Ascending aorta (tissue), 2 donors: ENCODE results near the gene WDR62. TPM values are rescaled to one million over a fixed set of nuclear protein-coding genes. Genes with fewer than 3 reads are reported as not detected.
"Not testable (repeated sequence)": the region's sequence is repeated elsewhere in the genome, so short reads cannot be mapped to it uniquely, and the experiment has no call there.

Experiments
- DNase-seq, 2 donors: peaks; one replicate each; pipeline ENCODE4 v3.0.0-alpha.2; 2019; ENCODE audit warnings: low spot score in 2 of 2
- H3K27ac ChIP-seq, 2 donors: fragments of 200-600 bp; sonication (generic); one replicate each; pipeline ENCODE4 v1.5.1; 2016 to 2017; ENCODE audit warnings: mild to moderate bottlenecking in 1 of 2
- H3K27me3 ChIP-seq: fragments of 200-600 bp; sonication (generic); one replicate; pipeline ENCODE4 v1.5.1; 2017
- H3K36me3 ChIP-seq, 2 donors: fragments of 200-600 bp; sonication (generic); one replicate each; pipeline ENCODE4 v1.5.1; 2016
- H3K4me1 ChIP-seq, 2 donors: fragments of 200-600 bp; sonication (generic); one replicate each; pipeline ENCODE4 v1.5.1; 2016 to 2017; ENCODE audit warnings: mild to moderate bottlenecking in 1 of 2
- H3K4me3 ChIP-seq, 2 donors: fragments of 200-600 bp; sonication (generic); one replicate each; pipeline ENCODE4 v1.5.1; 2016 to 2017; ENCODE audit warnings: mild to moderate bottlenecking in 1 of 2
- H3K9me3 ChIP-seq, 2 donors: fragments of 200-600 bp; sonication (generic); one replicate each; pipeline ENCODE4 v1.5.1; 2016
- intact Hi-C: fragments of 100-400 bp; cut with DNase I; formaldehyde crosslinking; loops from one replicate; pipeline ENCODE4 v1.15.1; 2023
- total RNA-seq: library from RNA; depleted of rRNA; stranded (reverse); fragments of >200 nt; gene quantifications from one replicate; pipeline ENCODE4 v1.1.0, GENCODE V29; 2016
- TF ChIP-seq, protein P1 (sequence below), 3 experiments: fragments of 200-600 bp in 2 of 3; fragments of 450-650 bp in 1 of 3; sonication (generic) in 2 of 3; IDR thresholded peaks; one replicate each; pipeline ENCODE4 v1.5.1; 2016 to 2019; ENCODE audit warnings: antibody characterized with exemption in 3 of 3, mild to moderate bottlenecking in 1 of 3, moderate library complexity in 1 of 3

Gene WDR62
- total RNA-seq, 1 donor from 2014 or later = not detected

- DNase-seq = no peak
- H3K36me3 ChIP-seq = peaks cover 11 to 20% of the 10 kb centered on the region in 2 donors
- intact Hi-C loops = loop anchor here (5.0 kb wide), 1 partner anchor 34 kb away; the partner anchor contains the start of gene SDHAF1
- H3K27me3 ChIP-seq = no peaks in the 10 kb centered on the region
- H3K4me1 ChIP-seq = peaks cover 0 to 4% of the 10 kb centered on the region in 2 donors
- H3K27ac ChIP-seq = peak overlapping the region in 1 of 2 donors; percentile 85
- H3K4me3 ChIP-seq = peak overlapping the region in 1 of 2 donors; percentile 95
- TF ChIP-seq, protein P1, sequence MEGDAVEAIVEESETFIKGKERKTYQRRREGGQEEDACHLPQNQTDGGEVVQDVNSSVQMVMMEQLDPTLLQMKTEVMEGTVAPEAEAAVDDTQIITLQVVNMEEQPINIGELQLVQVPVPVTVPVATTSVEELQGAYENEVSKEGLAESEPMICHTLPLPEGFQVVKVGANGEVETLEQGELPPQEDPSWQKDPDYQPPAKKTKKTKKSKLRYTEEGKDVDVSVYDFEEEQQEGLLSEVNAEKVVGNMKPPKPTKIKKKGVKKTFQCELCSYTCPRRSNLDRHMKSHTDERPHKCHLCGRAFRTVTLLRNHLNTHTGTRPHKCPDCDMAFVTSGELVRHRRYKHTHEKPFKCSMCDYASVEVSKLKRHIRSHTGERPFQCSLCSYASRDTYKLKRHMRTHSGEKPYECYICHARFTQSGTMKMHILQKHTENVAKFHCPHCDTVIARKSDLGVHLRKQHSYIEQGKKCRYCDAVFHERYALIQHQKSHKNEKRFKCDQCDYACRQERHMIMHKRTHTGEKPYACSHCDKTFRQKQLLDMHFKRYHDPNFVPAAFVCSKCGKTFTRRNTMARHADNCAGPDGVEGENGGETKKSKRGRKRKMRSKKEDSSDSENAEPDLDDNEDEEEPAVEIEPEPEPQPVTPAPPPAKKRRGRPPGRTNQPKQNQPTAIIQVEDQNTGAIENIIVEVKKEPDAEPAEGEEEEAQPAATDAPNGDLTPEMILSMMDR (IDR thresholded peaks at IDR 0.05) = no peak
- no peaks in the 10 kb centered on the region for H3K9me3 ChIP-seq
Measured at GRCh38 chr19:36031308-36031707, 23.4 kb upstream of the WDR62 start.

DNA sequence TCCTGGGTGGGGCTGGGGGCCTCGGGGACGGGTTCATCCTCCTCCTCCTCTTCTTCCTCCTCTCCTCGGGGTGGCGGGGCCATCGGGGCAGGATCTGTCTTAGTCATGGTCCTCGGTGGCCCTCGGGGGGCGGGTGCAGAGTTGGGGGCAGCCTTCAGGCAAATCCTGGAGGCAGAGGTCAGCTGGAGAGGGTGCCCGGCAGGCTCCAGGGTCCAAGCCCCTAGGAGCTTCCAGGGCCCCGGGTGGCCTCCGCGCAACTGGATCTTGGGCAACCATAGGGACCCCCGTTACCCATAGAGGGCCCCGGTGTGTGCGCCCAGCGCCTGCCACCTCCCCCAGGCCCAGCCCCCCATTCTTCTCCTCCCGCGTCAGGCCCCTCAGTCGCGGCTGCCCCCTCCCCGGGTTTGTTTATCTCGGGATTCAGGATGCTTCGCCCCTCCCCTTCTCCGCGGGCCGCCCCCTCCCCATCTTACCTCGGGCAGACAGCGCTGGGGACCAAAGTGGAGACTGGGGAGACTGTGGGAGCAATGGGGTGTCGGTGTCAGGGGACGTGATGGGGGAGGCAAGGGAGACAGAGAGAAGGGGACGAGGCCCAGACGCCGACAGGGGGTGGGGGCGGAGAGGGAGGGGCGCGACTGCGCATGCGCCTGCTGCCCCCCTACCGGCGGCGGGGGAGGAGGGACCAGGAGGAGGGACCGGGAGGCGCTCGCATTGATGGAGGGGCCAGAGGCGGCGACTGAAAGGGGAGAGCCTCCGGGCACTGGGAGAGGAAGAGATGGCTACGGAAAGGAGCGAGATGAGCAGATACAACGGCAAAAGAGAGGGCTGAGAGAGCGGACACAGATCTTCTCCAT lies 22.2 kb upstream of the WDR62 start, which contains the start of gene CLIP3:
TSS of gene CLIP3 (minus strand) at position 623 of the 854 bp plus-strand sequence. CDS start at position 107, 516 bp downstream.
- no peaks in the 10 kb centered on the region for H3K9me3 ChIP-seq
- peak within 1 kb of the TSS; percentile 67 to 95 for H3K4me3 ChIP-seq
- H3K36me3 ChIP-seq = peaks cover 0 to 8% of the 10 kb centered on the region in 2 donors
- intact Hi-C loops = loop anchor here (1.0 to 5.0 kb wide), 3 partner anchors 18 to 35 kb away; partner anchors contain the start of genes ALKBH6, SDHAF1, THAP8 and WDR62
- H3K27ac ChIP-seq = peak within 1 kb of the TSS; percentile 75 to 85
- no peaks in the 10 kb centered on the region for H3K27me3 ChIP-seq
- DNase-seq = peak; percentile 12 to 81
- peaks cover 0 to 4% of the 10 kb centered on the region in 2 donors for H3K4me1 ChIP-seq
- TF ChIP-seq, protein P1 (IDR thresholded peaks at IDR 0.05) = no peak

DNA sequence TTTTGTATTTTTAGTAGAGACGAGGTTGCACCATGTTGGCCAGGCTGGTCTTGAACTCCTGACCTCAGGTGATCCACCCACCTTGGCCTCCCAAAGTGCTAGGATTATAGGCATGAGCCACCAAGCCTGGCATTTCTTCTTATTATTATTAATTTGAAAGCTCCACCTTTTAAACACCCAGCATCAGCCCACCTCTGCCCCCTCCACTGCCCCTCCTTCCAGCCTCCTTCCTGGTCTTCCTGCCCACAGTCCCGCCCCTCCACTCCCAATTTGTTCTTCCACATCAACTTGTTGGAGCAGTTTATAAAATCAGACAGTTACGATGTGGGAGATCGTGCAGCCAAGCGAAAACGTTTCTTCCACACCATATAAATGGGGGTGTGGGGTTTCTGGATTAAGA lies 14.2 kb upstream of the WDR62 start:
- peaks cover 3 to 5% of the 10 kb centered on the region in 2 donors for H3K36me3 ChIP-seq
- no peak for DNase-seq
- no peaks in the 10 kb centered on the region for H3K4me1 ChIP-seq
- no peak overlapping the region for H3K4me3 ChIP-seq
- H3K9me3 ChIP-seq = no peaks in the 10 kb centered on the region
- TF ChIP-seq, protein P1 (IDR thresholded peaks at IDR 0.05) = no peak
- H3K27ac ChIP-seq = no peak overlapping the region
- H3K27me3 ChIP-seq = no peaks in the 10 kb centered on the region
- intact Hi-C loops = no loop called here

DNA sequence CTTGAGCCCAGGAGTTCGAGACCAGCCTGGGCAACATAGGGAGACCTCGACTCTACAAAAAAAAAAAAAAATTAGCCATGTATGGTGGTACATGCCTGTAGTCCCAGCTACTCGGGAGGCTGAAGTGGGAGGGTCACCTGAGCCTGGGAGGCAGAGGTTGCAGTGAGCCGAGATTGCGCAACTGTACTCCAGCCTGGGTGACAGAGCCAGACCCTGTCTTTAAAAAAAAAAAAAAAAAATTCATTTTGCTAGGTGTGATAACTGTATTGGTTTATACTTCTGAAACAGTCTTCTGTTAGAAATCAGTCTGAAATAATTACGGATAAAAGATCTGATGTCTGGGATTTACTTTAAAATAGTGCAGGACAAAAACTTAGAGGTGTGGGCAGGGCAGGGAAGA lies 13.6 kb upstream of the WDR62 start:
- intact Hi-C loops, H3K36me3 ChIP-seq, H3K27ac ChIP-seq, H3K4me1 ChIP-seq, H3K27me3 ChIP-seq, H3K4me3 ChIP-seq, DNase-seq, H3K9me3 ChIP-seq: not testable (repeated sequence)

DNA sequence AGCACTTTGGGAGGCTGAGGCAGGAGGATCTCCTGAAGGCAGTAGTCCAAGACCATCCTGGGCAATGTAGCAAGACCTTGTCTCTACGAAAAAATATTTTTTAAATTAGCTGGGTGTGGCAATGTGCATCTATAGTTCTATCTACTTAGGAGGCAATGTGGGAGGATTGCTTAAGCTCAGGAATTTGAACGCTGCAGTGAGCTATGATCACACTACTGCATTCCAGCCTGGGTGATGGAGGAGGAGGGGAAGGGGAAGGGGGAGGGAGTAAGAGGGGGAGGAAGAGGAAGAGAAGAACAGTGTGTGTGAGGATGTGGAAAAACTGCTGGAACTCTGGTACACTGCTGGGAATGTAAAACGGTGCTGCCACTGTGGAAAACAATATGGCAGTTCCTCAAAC lies 12.9 kb upstream of the WDR62 start:
- intact Hi-C loops = no loop called here
- H3K27me3 ChIP-seq = no peaks in the 10 kb centered on the region
- H3K4me1 ChIP-seq = no peaks in the 10 kb centered on the region
- TF ChIP-seq, protein P1 (IDR thresholded peaks at IDR 0.05) = no peak
- H3K27ac ChIP-seq = no peak overlapping the region
- H3K36me3 ChIP-seq = peaks cover 3 to 5% of the 10 kb centered on the region in 2 donors
- no peak for DNase-seq
- H3K9me3 ChIP-seq = no peaks in the 10 kb centered on the region
- no peak overlapping the region for H3K4me3 ChIP-seq

DNA sequence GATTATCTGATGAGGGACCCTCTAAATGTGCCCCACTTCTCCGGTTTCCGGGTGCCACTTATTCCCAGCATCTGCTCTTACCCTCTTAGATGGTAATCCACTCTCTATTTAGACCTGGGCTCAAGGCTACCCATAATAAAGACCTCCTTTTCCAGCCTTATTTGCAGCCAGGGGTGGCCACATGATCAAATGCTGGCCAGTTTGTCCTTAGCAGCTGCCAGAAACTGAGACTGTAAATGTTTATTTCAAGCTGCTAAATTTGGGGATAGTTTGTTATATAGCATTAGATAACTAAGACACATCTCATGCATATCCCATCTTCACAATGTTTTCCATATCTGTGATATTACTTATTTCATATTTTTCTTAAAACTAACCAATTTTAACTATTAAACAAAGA lies 10.7 kb upstream of the WDR62 start:
- Histone ChIP-seq H3K9me3 (no peaks in the 10 kb centered on the region), H3K36me3 (peaks cover 0 to 4% of the 10 kb centered on the region in 2 donors), H3K27me3 (no peaks in the 10 kb centered on the region), H3K4me1 (no peaks in the 10 kb centered on the region), H3K27ac (no peak overlapping the region), H3K4me3 (no peak overlapping the region)
- intact Hi-C loops = no loop called here
- DNase-seq = no peak
- TF ChIP-seq, protein P1 (IDR thresholded peaks at IDR 0.05) = no peak
